GM21717 (cell line): ENCODE results near the gene GNGT2.

Source experiments
- ATAC-seq: cut with Tn5 transposase; IDR thresholded peaks from one replicate; pipeline ENCODE4 v1.9.1; 2021; ENCODE audit warnings: mild to moderate bottlenecking, moderate library complexity; ENCODE audit not compliant: unreplicated experiment

GNGT2 gene

GRCh38 chr17:49229805-49230600 lies 19.6 kb upstream of the GNGT2 start:
- no peak for ATAC-seq

GRCh38 chr17:49229076-49229804 lies 18.9 kb upstream of the GNGT2 start:
- no peak for ATAC-seq

- ATAC-seq = no peak
Observed at GRCh38 chr17:49227436-49228261, 17.3 kb upstream of the GNGT2 start.

GRCh38 chr17:49226771-49227435 lies 16.5 kb upstream of the GNGT2 start:
- no peak for ATAC-seq

- no peak for ATAC-seq
Observed at GRCh38 chr17:49225554-49226236, 15.3 kb upstream of the GNGT2 start.

GRCh38 chr17:49224997-49225337 lies 14.6 kb upstream of the GNGT2 start:
- no peak for ATAC-seq

- ATAC-seq = no peak
Observed at GRCh38 chr17:49224198-49224996, 14.0 kb upstream of the GNGT2 start.

- ATAC-seq = no peak
Observed at GRCh38 chr17:49223517-49224197, 13.3 kb upstream of the GNGT2 start.

- ATAC-seq = no peak
Observed at GRCh38 chr17:49223168-49223516, 12.8 kb upstream of the GNGT2 start.

GRCh38 chr17:49219987-49220386 lies 9.6 kb upstream of the GNGT2 start:
- ATAC-seq = no peak

GRCh38 chr17:49218941-49219913 lies 8.9 kb upstream of the GNGT2 start:
- no peak for ATAC-seq

GRCh38 chr17:49217651-49218413 lies 7.5 kb upstream of the GNGT2 start:
- no peak for ATAC-seq

GRCh38 chr17:49216953-49217650 lies 6.7 kb upstream of the GNGT2 start:
- ATAC-seq = no peak

- ATAC-seq = no peak
Observed at GRCh38 chr17:49216482-49216881, 6.1 kb upstream of the GNGT2 start.

- ATAC-seq = no peak
Observed at GRCh38 chr17:49214676-49215360, 4.4 kb upstream of the GNGT2 start.

GRCh38 chr17:49213847-49214246 lies 3.5 kb upstream of the GNGT2 start:
- ATAC-seq = no peak
